Measurements from ENCODE around the gene CRELD1. TPM values are rescaled to one million over a fixed set of nuclear protein-coding genes. Genes with fewer than 3 reads are reported as not detected.
A peak's percentile ranks its signal among the peaks of the same experiment; 100 is the strongest.

The CRELD1 gene
- polyA plus RNA-seq, 1 of the 3 experiments (the other 2 are of a cell fraction) = 77.6 TPM

DNA sequence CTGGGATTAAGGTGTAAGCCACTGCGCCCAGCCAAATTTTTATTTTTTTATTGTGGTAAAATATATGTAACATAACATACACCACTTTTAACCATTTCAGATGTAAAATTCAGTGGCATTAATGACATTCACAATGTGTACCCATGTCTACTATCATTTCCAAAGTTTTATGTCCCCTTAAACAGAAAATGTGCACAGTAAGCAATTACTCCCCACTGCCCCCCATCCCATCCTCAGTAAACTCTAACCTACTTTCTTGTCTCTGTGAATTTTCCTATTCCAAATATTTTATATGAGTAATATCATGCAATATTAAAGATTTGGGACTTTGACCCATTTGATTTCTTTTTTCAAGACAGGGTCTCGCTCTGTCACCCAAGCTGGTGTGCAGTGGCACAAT is 33.2 kb downstream of the CRELD1 start:
- TF ChIP-seq EZH2phosphoT487 (IDR thresholded peaks at IDR 0.05; ENCODE audit: borderline replicate concordance, low read depth) = no peak
- no peak for TF ChIP-seq MEF2A (IDR thresholded peaks at IDR 0.05; ENCODE audit: borderline replicate concordance, low read depth)
- no peak for TF ChIP-seq NRF1 (IDR thresholded peaks at IDR 0.05; ENCODE audit: low read depth, low read length)
- TF ChIP-seq CTCF (IDR thresholded peaks at IDR 0.05) = no peak
- no peak for TF ChIP-seq YY1 (IDR thresholded peaks at IDR 0.05; ENCODE audit: low read depth)
- Histone ChIP-seq H3K9me2 (no peaks in the 10 kb centered on the region), H3K27me3 (ENCODE audit: insufficient read depth) (no peaks in the 10 kb centered on the region), H3K4me1 (ENCODE audit: control insufficient read depth in 1 of 2, insufficient read depth in 2 of 2, low read depth in 1 of 2, low read length in 1 of 2) (no peaks in the 10 kb centered on the region; a peak in 1 of 4 replicates), H3K4me3 (ENCODE audit: low read depth in 2 of 2, low read length in 1 of 2) (no peak overlapping the region), H3F3A (replicated peaks; ENCODE audit: insufficient read depth) (peaks cover 17% of the 10 kb centered on the region), H3K79me2 (ENCODE audit: insufficient read depth) (no peaks in the 10 kb centered on the region), H4K20me1 (ENCODE audit: insufficient read depth) (no peaks in the 10 kb centered on the region), H3K4me2 (no peak overlapping the region), H2AFZ (ENCODE audit: low read depth) (no peak overlapping the region), H3K9ac (no peak overlapping the region), H3K27ac (ENCODE audit: low read depth in 2 of 2, low read length in 1 of 2) (no peak overlapping the region), H3K9me3 (no peaks in the 10 kb centered on the region), H3K36me3 (replicated peaks in 1 of 2; ENCODE audit: control insufficient read depth in 1 of 2, insufficient read depth in 2 of 2, low read length in 1 of 2) (peaks cover 42 to 43% of the 10 kb centered on the region in 2 experiments)
- no peak for DNase-seq
- POLR2A ChIA-PET = no interaction called here
- CTCF ChIA-PET = no interaction called here
- WGBS (ENCODE audit: low lambda C conversion rate) = 95% methylated on average over 2 of the region's 2 CpGs

DNA sequence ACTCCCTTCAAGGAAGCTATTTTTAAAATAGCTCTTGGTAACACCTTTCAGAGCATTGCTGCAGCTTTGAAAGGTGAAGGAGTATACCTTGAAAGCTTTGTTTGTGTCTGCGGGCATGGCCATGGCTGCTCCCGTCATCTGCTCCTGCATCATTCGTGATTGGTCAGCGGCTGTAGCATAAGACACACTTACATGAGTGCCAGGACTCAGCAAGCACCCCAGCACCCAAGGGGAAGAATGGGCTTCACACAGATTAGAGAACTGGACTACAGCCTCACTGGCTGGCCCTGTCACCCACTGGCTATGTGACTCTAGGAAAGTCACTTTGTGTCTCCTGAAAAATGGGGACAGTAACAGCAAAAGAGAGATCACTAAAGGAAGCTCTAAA is 36.0 kb downstream of the CRELD1 start:
- Histone ChIP-seq H3K9me2 (no peaks in the 10 kb centered on the region), H2AFZ (ENCODE audit: low read depth) (no peak overlapping the region), H4K20me1 (ENCODE audit: insufficient read depth) (no peaks in the 10 kb centered on the region), H3K9me3 (no peaks in the 10 kb centered on the region), H3K4me2 (no peak overlapping the region), H3K27me3 (ENCODE audit: insufficient read depth) (no peaks in the 10 kb centered on the region), H3F3A (replicated peaks; ENCODE audit: insufficient read depth) (peaks cover 23% of the 10 kb centered on the region), H3K9ac (no peak overlapping the region), H3K4me3 (ENCODE audit: low read depth in 2 of 2, low read length in 1 of 2) (no peak overlapping the region), H3K27ac (ENCODE audit: low read depth in 2 of 2, low read length in 1 of 2) (peak overlapping the region in 1 of 2 experiments; percentile 56; a peak in 2 of 4 replicates), H3K4me1 (ENCODE audit: control insufficient read depth in 1 of 2, insufficient read depth in 2 of 2, low read depth in 1 of 2, low read length in 1 of 2) (no peaks in the 10 kb centered on the region; a peak in 1 of 4 replicates), H3K36me3 (replicated peaks in 1 of 2; ENCODE audit: control insufficient read depth in 1 of 2, insufficient read depth in 2 of 2, low read length in 1 of 2) (peaks cover 48 to 69% of the 10 kb centered on the region in 2 experiments), H3K79me2 (ENCODE audit: insufficient read depth) (peaks cover 5% of the 10 kb centered on the region; the same call in 1 of the 2 replicates)
- CTCF ChIA-PET = interaction anchor here (1.0 kb wide), 1 partner anchor 37 kb away, joined by 3 read pairs; no protein-coding TSS in a partner anchor
- DNase-seq = no peak
- no peak for TF ChIP-seq REST (IDR thresholded peaks at IDR 0.05; ENCODE audit: low read depth, low read length)
- TF ChIP-seq ELF1 (IDR thresholded peaks at IDR 0.05) = no peak
- no peak for TF ChIP-seq GATA2 (CRISPR knock-in tag; IDR thresholded peaks at IDR 0.05)
- no peak for TF ChIP-seq SMC3 (IDR thresholded peaks at IDR 0.05; ENCODE audit: low read depth, low read length)
- TF ChIP-seq CTCF (IDR thresholded peaks at IDR 0.05) = no peak
- no peak for TF ChIP-seq JUND (IDR thresholded peaks at IDR 0.05)
- TF ChIP-seq TCF12 (IDR thresholded peaks at IDR 0.05) = no peak
- 91% methylated on average over 4 of the region's 4 CpGs for WGBS (ENCODE audit: low lambda C conversion rate)
- POLR2A ChIA-PET = no interaction called here
